Chondrocyte (in vitro differentiated cells): Measurements from ENCODE around the gene AP1AR. TPM values are rescaled to one million over a fixed set of nuclear protein-coding genes. Genes with fewer than 3 reads are reported as not detected.
A peak's percentile ranks its signal among the peaks of the same experiment; 100 is the strongest.
"Not testable (repeated sequence)": the region's sequence is repeated elsewhere in the genome, so short reads cannot be mapped to it uniquely, and the experiment has no call there.

Experiments
- DNase-seq: peaks from one replicate; pipeline ENCODE4 v3.0.0; 2021; ENCODE audit warnings: mixed read lengths, low spot score
- H3K27ac Mint-ChIP-seq: one replicate; pipeline ENCODE4 v1.8.0; 2021; ENCODE audit warnings: mild to moderate bottlenecking, moderate library complexity, mixed read lengths; ENCODE audit not compliant: unreplicated experiment
- H3K27me3 Mint-ChIP-seq: 2 replicates; pipeline ENCODE4 v1.8.0; 2021; ENCODE audit warnings: low read depth, mixed read lengths
- H3K36me3 Mint-ChIP-seq: 2 replicates; pipeline ENCODE4 v1.8.0; 2021; ENCODE audit warnings: low read depth, mixed read lengths
- H3K4me1 Mint-ChIP-seq: 2 replicates; pipeline ENCODE4 v1.8.0; 2021; ENCODE audit warnings: low read depth, mild to moderate bottlenecking, mixed read lengths
- H3K4me3 Mint-ChIP-seq: one replicate; pipeline ENCODE4 v1.8.0; 2021; ENCODE audit warnings: mild to moderate bottlenecking, moderate library complexity, mixed read lengths; ENCODE audit not compliant: unreplicated experiment
- H3K9me3 Mint-ChIP-seq: 2 replicates; pipeline ENCODE4 v1.8.0; 2021; ENCODE audit warnings: low read depth, mixed read lengths
- total RNA-seq: library from RNA; stranded (reverse); gene quantifications from 3 replicates; pipeline ENCODE4 v1.2.1, GENCODE V29; 2021
- TF ChIP-seq, protein P1 (sequence below): fragments of 200-600 bp; sonication (generic); IDR thresholded peaks from 2 replicates; pipeline ENCODE4 v1.5.0; 2021; ENCODE audit warnings: antibody characterized with exemption, mild to moderate bottlenecking, moderate library complexity

AP1AR gene
- total RNA-seq, 1 donor from 2014 or later: 15.0 TPM

DNA sequence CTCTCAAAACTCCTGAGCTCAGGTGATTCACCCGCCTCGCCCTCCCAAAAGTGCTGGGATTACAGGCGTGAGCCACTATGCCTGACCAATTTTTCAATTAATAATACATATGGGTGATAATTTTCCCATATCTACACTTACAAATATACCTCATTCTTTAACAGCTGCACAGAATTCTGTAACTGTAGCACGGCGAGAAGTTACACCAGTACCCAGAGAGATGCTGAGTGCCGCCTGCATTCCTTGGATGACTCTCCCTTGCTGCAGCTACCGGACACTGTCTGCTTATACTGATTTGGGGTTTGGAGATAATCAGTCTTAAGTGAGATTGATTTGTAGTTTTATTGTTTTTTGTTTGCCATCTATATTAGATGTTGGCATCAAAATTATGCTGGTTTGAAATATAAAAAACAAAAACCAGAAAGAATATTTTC, 48.3 kb downstream of the AP1AR start:
- no peaks in the 10 kb centered on the region for H3K27me3 Mint-ChIP-seq
- H3K9me3 Mint-ChIP-seq: no peaks in the 10 kb centered on the region
- H3K27ac Mint-ChIP-seq: no peak overlapping the region
- TF ChIP-seq, protein P1, sequence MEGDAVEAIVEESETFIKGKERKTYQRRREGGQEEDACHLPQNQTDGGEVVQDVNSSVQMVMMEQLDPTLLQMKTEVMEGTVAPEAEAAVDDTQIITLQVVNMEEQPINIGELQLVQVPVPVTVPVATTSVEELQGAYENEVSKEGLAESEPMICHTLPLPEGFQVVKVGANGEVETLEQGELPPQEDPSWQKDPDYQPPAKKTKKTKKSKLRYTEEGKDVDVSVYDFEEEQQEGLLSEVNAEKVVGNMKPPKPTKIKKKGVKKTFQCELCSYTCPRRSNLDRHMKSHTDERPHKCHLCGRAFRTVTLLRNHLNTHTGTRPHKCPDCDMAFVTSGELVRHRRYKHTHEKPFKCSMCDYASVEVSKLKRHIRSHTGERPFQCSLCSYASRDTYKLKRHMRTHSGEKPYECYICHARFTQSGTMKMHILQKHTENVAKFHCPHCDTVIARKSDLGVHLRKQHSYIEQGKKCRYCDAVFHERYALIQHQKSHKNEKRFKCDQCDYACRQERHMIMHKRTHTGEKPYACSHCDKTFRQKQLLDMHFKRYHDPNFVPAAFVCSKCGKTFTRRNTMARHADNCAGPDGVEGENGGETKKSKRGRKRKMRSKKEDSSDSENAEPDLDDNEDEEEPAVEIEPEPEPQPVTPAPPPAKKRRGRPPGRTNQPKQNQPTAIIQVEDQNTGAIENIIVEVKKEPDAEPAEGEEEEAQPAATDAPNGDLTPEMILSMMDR: no peak
- H3K4me3 Mint-ChIP-seq: no peak overlapping the region
- H3K4me1 Mint-ChIP-seq: peaks cover 18% of the 10 kb centered on the region
- DNase-seq: no peak
- peaks cover 9% of the 10 kb centered on the region for H3K36me3 Mint-ChIP-seq

DNA sequence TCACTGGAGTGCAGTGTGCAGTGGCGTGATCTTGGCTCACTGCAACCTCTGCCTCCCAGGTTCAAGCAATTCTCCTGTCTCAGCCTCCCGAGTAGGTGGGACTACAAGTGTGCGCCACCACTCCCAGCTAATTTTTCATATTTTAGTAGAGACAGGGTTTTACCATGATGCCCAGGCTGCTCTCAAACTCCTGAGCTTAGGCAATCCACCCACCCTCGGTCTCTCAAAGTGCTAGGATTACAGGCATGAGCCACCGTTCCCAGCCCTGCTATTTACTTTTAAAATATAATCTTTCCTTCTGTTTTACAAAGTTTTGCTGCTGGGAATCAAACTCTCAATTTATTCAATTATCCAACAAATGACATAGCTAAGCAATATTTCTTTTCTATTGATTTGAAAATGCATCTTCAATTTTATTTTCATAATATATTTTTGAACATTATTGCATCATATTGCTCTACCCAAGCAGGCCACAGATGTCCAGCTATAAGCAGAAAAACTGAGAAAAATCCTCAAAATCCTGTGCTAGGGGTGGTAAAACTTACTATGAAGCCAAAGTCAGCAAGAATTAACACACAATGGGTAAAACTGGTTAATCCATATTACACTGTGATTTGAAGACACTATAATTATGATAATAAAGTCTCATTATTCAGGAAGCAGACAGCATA, 48.9 kb downstream of the AP1AR start:
- peaks cover 9% of the 10 kb centered on the region for H3K36me3 Mint-ChIP-seq
- H3K4me3 Mint-ChIP-seq: no peak overlapping the region
- peaks cover 21% of the 10 kb centered on the region for H3K4me1 Mint-ChIP-seq
- H3K9me3 Mint-ChIP-seq: no peaks in the 10 kb centered on the region
- no peaks in the 10 kb centered on the region for H3K27me3 Mint-ChIP-seq
- DNase-seq: no peak
- TF ChIP-seq, protein P1: no peak
- no peak overlapping the region for H3K27ac Mint-ChIP-seq

DNA sequence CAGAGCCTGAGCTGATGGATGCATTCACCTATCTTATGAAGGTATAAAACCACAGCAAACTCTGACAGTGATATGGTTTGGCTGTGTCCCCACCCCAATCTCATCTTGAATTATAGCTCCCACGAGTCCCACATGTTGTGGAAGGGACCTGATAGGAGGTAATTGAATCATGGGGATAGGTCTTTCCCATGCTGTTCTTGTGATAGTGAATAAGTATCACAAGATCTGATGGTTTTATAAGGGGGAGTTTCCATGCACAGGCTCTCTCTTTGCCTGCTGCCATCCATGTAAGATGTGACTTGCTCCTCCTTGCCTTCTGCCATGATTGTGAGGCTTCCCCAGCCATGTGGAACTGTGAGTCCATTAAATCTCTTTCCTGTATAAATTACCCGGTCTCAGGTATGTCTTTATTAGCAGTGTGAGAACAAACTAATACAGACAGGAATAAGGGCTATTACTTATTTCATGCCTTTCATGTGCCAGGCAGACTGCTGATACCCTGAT, 50.4 kb downstream of the AP1AR start:
- not testable (repeated sequence) for H3K27ac Mint-ChIP-seq, DNase-seq, H3K36me3 Mint-ChIP-seq, H3K9me3 Mint-ChIP-seq, H3K4me3 Mint-ChIP-seq, H3K27me3 Mint-ChIP-seq
- H3K4me1 Mint-ChIP-seq: peaks cover 26% of the 10 kb centered on the region

DNA sequence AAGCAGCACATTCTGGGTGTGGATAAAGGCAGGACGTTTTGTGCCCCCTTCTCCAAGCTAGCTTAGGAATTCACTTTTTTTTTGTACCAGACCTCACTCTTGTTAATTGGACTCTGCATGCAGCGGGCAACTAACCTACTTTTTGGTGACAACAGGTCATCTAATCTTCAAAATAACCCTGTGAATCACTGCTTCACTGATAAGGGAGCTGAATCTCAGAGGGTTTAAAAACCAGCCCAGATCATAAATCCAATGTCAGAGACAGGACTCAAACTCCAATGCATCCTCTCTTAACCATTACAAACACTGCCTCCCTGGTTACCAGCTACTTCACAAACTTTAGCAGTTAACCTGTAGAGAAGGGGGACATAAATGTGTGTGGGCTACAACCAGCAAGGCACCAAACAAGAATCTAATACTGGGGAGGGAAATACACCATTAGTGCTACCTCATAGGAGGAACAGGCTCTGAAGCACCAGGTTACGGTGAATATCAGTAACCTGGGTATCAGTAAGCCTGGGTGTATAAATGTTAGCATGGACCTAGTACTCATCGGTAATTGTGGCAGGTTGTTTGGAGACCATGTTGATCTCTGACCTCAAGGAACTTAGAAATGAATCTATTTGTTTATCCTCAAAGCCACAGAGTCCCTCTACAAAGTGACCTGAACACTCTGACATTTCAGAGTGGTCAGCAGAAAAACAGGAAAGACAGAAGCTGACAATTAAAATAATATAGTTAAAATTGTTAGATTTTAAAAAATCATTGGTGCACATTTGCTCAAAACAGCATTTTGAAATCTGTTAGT, 51.5 kb downstream of the AP1AR start:
- no peak for DNase-seq
- no peaks in the 10 kb centered on the region for H3K27me3 Mint-ChIP-seq
- TF ChIP-seq, protein P1: no peak
- no peaks in the 10 kb centered on the region for H3K36me3 Mint-ChIP-seq
- peaks cover 26% of the 10 kb centered on the region for H3K4me1 Mint-ChIP-seq
- no peak overlapping the region for H3K27ac Mint-ChIP-seq
- H3K4me3 Mint-ChIP-seq: no peak overlapping the region
- H3K9me3 Mint-ChIP-seq: no peaks in the 10 kb centered on the region

DNA sequence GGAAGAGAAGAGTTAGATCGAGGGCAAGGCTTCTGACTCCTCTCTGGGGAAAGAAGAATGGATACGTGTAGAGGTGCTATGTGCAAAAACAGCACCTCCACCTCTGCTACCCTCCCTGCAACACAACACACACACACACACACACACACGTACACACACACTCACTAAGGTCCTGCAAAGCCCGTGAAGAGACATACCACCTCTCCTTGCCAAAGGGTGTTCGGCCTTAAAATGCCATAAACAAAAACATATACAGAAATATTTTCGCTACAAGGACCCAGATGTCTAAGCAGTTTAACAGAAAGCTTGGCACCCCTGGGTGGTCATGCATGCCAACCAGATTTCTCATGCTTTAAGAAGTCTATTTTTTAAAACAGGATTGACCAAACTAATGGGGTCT, 52.6 kb downstream of the AP1AR start:
- Mint-ChIP-seq H3K27me3 (no peaks in the 10 kb centered on the region), H3K27ac (no peak overlapping the region), H3K4me3 (peak overlapping the region; percentile 9), H3K9me3 (no peaks in the 10 kb centered on the region), H3K36me3 (no peaks in the 10 kb centered on the region), H3K4me1 (peaks cover 25% of the 10 kb centered on the region)
- no peak for DNase-seq
- TF ChIP-seq, protein P1: no peak
